Hepatocyte (in vitro differentiated cells): ENCODE results near the gene GJC1. TPM values are rescaled to one million over a fixed set of nuclear protein-coding genes. Genes with fewer than 3 reads are reported as not detected.

Experiments used
- DNase-seq: peaks from one replicate; pipeline ENCODE4 v3.0.0-alpha.2; 2016; ENCODE audit warnings: low spot score
- H2AFZ ChIP-seq: fragments of 200-600 bp; sonication (generic); 2 replicates; pipeline ENCODE4 v1.6.0; 2016; ENCODE audit warnings: antibody characterized with exemption, mild to moderate bottlenecking
- H3K27ac ChIP-seq: fragments of 200-600 bp; sonication (generic); 2 replicates; pipeline ENCODE4 v1.5.1; 2016; ENCODE audit warnings: mild to moderate bottlenecking
- H3K27me3 ChIP-seq: fragments of 200-600 bp; sonication (generic); 2 replicates; pipeline ENCODE4 v1.6.1; 2016
- H3K36me3 ChIP-seq: fragments of 200-600 bp; sonication (generic); replicated peaks from 2 replicates; pipeline ENCODE4 v1.5.1; 2016; ENCODE audit warnings: low read depth; ENCODE audit not compliant: insufficient read depth
- H3K4me1 ChIP-seq: fragments of 200-600 bp; sonication (generic); 2 replicates; pipeline ENCODE4 v1.5.1; 2016; ENCODE audit warnings: mild to moderate bottlenecking, moderate library complexity; ENCODE audit not compliant: insufficient read depth
- H3K4me2 ChIP-seq: fragments of 200-600 bp; sonication (generic); 2 replicates; pipeline ENCODE4 v1.6.0; 2016
- H3K4me3 ChIP-seq: fragments of 200-600 bp; sonication (generic); 2 replicates; pipeline ENCODE4 v1.5.1; 2016; ENCODE audit warnings: mild to moderate bottlenecking
- H3K79me2 ChIP-seq: fragments of 200-600 bp; sonication (generic); 2 replicates; pipeline ENCODE4 v1.6.0; 2017; ENCODE audit warnings: mild to moderate bottlenecking
- H3K9me2 ChIP-seq: fragments of 200-600 bp; sonication (generic); replicated peaks from 2 replicates; pipeline ENCODE4 v1.6.0; 2017; ENCODE audit warnings: mild to moderate bottlenecking; ENCODE audit not compliant: insufficient read depth
- H3K9me3 ChIP-seq: fragments of 200-600 bp; sonication (generic); 2 replicates; pipeline ENCODE4 v1.5.1; 2016; ENCODE audit warnings: low read depth, mild to moderate bottlenecking
- H4K20me1 ChIP-seq: fragments of 200-600 bp; sonication (generic); 2 replicates; pipeline ENCODE4 v1.6.0; 2016; ENCODE audit warnings: mild to moderate bottlenecking; ENCODE audit not compliant: insufficient read depth, poor library complexity, severe bottlenecking
- CTCF ChIP-seq: fragments of 200-600 bp; sonication (generic); IDR thresholded peaks from 2 replicates; pipeline ENCODE4 v1.5.1; 2016; ENCODE audit warnings: antibody characterized with exemption, mild to moderate bottlenecking; ENCODE audit not compliant: poor library complexity
- EZH2 ChIP-seq: fragments of 200-600 bp; sonication (generic); IDR thresholded peaks from 2 replicates; pipeline ENCODE4 v1.6.1; 2016; ENCODE audit warnings: antibody characterized with exemption, mild to moderate bottlenecking, borderline replicate concordance
- EZH2phosphoT487 ChIP-seq: fragments of 200-600 bp; sonication (generic); IDR thresholded peaks from one replicate; pipeline ENCODE4 v1.6.1; 2018; ENCODE audit warnings: antibody characterized with exemption, mild to moderate bottlenecking, low read depth, moderate library complexity; ENCODE audit not compliant: unreplicated experiment, severe bottlenecking
- WGBS: methylation state at CpG from one replicate; pipeline ENCODE4 v1.1.6; 2016; ENCODE audit warnings: low lambda C conversion rate; ENCODE audit errors: missing lambda C conversion rate; 5-methylcytosine and 5-hydroxymethylcytosine counted together
- polyA plus RNA-seq: library from polyadenylated mRNA; unstranded; fragments of >200 nt; fragmentation: Nextera tagmentation; extraction: Ambion mirVana; gene quantifications from 2 replicates; pipeline ENCODE4 v1.2.1, GENCODE V29; 2016
- total RNA-seq: library from RNA; depleted of rRNA; stranded (reverse); fragments of >200 nt; gene quantifications from 2 replicates; pipeline ENCODE4 v1.2.3, GENCODE V29; 2014

Gene GJC1
- total and polyA plus RNA-seq, 2 experiments from 2014 or later: 7.5 to 11.4 TPM

GRCh38 chr17:44798356-44798755, 31.7 kb downstream of the GJC1 start:
- no peak overlapping the region for H3K4me3 ChIP-seq
- no peaks in the 10 kb centered on the region for H4K20me1 ChIP-seq
- TF ChIP-seq EZH2phosphoT487: no peak
- H3K79me2 ChIP-seq: peaks cover 8% of the 10 kb centered on the region
- no peaks in the 10 kb centered on the region for H3K27me3 ChIP-seq
- H3K9me3 ChIP-seq: no peaks in the 10 kb centered on the region
- no peaks in the 10 kb centered on the region for H3K9me2 ChIP-seq
- no peak overlapping the region for H3K27ac ChIP-seq
- H2AFZ ChIP-seq: no peak overlapping the region
- H3K36me3 ChIP-seq: no peaks in the 10 kb centered on the region
- no peaks in the 10 kb centered on the region for H3K4me1 ChIP-seq
- no peak for DNase-seq
- WGBS: 89% methylated on average over 2 of the region's 2 CpGs
- no peak overlapping the region for H3K4me2 ChIP-seq

- H2AFZ ChIP-seq: no peak overlapping the region
- no peaks in the 10 kb centered on the region for H3K36me3 ChIP-seq
- no peaks in the 10 kb centered on the region for H3K9me2 ChIP-seq
- peaks cover 6% of the 10 kb centered on the region for H3K79me2 ChIP-seq
- no peaks in the 10 kb centered on the region for H3K4me1 ChIP-seq
- no peaks in the 10 kb centered on the region for H3K27me3 ChIP-seq
- H4K20me1 ChIP-seq: no peaks in the 10 kb centered on the region
- DNase-seq: no peak
- TF ChIP-seq EZH2 (no peak), CTCF (no peak), EZH2phosphoT487 (no peak)
- H3K27ac ChIP-seq: no peak overlapping the region
- WGBS: 80% methylated on average over 11 of the region's 11 CpGs
- H3K4me3 ChIP-seq: no peak overlapping the region
- no peak overlapping the region for H3K4me2 ChIP-seq
- H3K9me3 ChIP-seq: no peaks in the 10 kb centered on the region
These were observed 32.3 kb downstream of the GJC1 start for GRCh38 chr17:44797802-44798201.

- H3K27ac ChIP-seq: no peak overlapping the region
- WGBS: 93% methylated on average over 9 of the region's 9 CpGs
These were observed 33.4 kb downstream of the GJC1 start for GRCh38 chr17:44796731-44797130.

GRCh38 chr17:44795928-44796327, 34.2 kb downstream of the GJC1 start:
- no peak overlapping the region for H2AFZ ChIP-seq
- H4K20me1 ChIP-seq: no peaks in the 10 kb centered on the region
- H3K79me2 ChIP-seq: no peaks in the 10 kb centered on the region
- no peaks in the 10 kb centered on the region for H3K36me3 ChIP-seq
- no peaks in the 10 kb centered on the region for H3K4me1 ChIP-seq
- H3K9me2 ChIP-seq: no peaks in the 10 kb centered on the region
- TF ChIP-seq EZH2 (no peak), EZH2phosphoT487 (no peak)
- 87% methylated on average over 10 of the region's 10 CpGs for WGBS
- H3K27me3 ChIP-seq: no peaks in the 10 kb centered on the region
- DNase-seq: no peak
- no peaks in the 10 kb centered on the region for H3K9me3 ChIP-seq
- H3K4me3 ChIP-seq: no peak overlapping the region
- H3K27ac ChIP-seq: no peak overlapping the region
- no peak overlapping the region for H3K4me2 ChIP-seq

More at GRCh38 chr17:44796731-44797130, 33.4 kb downstream of the GJC1 start:
- H4K20me1 ChIP-seq: no peaks in the 10 kb centered on the region
- H2AFZ ChIP-seq: no peak overlapping the region
- H3K4me3 ChIP-seq: no peak overlapping the region
- no peaks in the 10 kb centered on the region for H3K79me2 ChIP-seq
- no peak for DNase-seq
- no peaks in the 10 kb centered on the region for H3K4me1 ChIP-seq
- no peaks in the 10 kb centered on the region for H3K36me3 ChIP-seq
- H3K4me2 ChIP-seq: no peak overlapping the region
- H3K27me3 ChIP-seq: no peaks in the 10 kb centered on the region
- H3K9me3 ChIP-seq: no peaks in the 10 kb centered on the region
- H3K9me2 ChIP-seq: no peaks in the 10 kb centered on the region
- TF ChIP-seq EZH2 (no peak), CTCF (no peak), EZH2phosphoT487 (no peak)
